IMR-90 (cell line): ENCODE results near the gene TNFRSF13B. TPM values are rescaled to one million over a fixed set of nuclear protein-coding genes. Genes with fewer than 3 reads are reported as not detected.
A peak's percentile ranks its signal among the peaks of the same experiment; 100 is the strongest.

ENCODE experiments used
- ATAC-seq: fragments of 200-7000 bp; cut with Tn5 transposase; 2 replicates; pipeline ENCODE4 v1.9.1; 2020; ENCODE audit warnings: low read depth, mild to moderate bottlenecking, moderate library complexity
- BruUV-seq: library from RNA; stranded (reverse); fragments of 400-500 nt; replicated peaks from 2 replicates; lab custom pipeline; 2021; lab: Mats Ljungman, UMichigan
- CTCF ChIA-PET: fragments of 300-600 bp; formaldehyde crosslinking; extraction: SDS; loops from one replicate; lab custom pipeline; 2021; ENCODE audit warnings: antibody characterized with exemption; lab: Yijun Ruan, JAX
- POLR2A ChIA-PET: fragments of 300-600 bp; sonication (Branson Sonifier 250); formaldehyde crosslinking; loops from one replicate; lab custom pipeline; 2022; ENCODE audit warnings: antibody characterized with exemption; ENCODE audit not compliant: unreplicated experiment; lab: Charles Lee
- DNase-seq: peaks from one replicate; pipeline ENCODE4 v3.0.0; 2013
- H2AFZ ChIP-seq: replicated peaks from 2 replicates; pipeline ENCODE3; 2013; ENCODE audit warnings: low read length, mild to moderate bottlenecking; ENCODE audit not compliant: poor library complexity
- H2AK5ac ChIP-seq: 2 replicates; pipeline ENCODE4 v1.6.1; 2013; ENCODE audit warnings: low read depth, low read length, inconsistent platforms
- H2AK9ac ChIP-seq: replicated peaks from 2 replicates; pipeline ENCODE3; 2013; ENCODE audit warnings: mild to moderate bottlenecking, low read depth, low read length, moderate library complexity; ENCODE audit not compliant: poor library complexity
- H2BK120ac ChIP-seq: 2 replicates; pipeline ENCODE4 v1.6.1; 2013; ENCODE audit warnings: low read depth, low read length, inconsistent platforms
- H2BK15ac ChIP-seq: 3 replicates; pipeline ENCODE4 v1.6.1; 2013; ENCODE audit warnings: low read depth, low read length, inconsistent platforms
- H2BK20ac ChIP-seq: 2 replicates; pipeline ENCODE4 v1.6.1; 2013; ENCODE audit warnings: low read depth, mild to moderate bottlenecking, inconsistent platforms, low read length, moderate library complexity
- H2BK5ac ChIP-seq: 2 replicates; pipeline ENCODE4 v1.6.1; 2013; ENCODE audit warnings: mild to moderate bottlenecking, low read depth, low read length, inconsistent platforms; ENCODE audit not compliant: poor library complexity, severe bottlenecking
- H3K14ac ChIP-seq: replicated peaks from 2 replicates; pipeline ENCODE4 v1.6.1; 2013; ENCODE audit warnings: low read depth, low read length, inconsistent platforms
- H3K18ac ChIP-seq: 2 replicates; pipeline ENCODE4 v1.6.1; 2013; ENCODE audit warnings: low read depth, low read length, control low read depth
- H3K23ac ChIP-seq: 2 replicates; pipeline ENCODE4 v1.6.1; 2013; ENCODE audit warnings: low read depth, low read length, inconsistent platforms
- H3K27ac ChIP-seq: 2 replicates; pipeline ENCODE4 v1.5.1; 2013; ENCODE audit warnings: mild to moderate bottlenecking, control low read depth, low read length; ENCODE audit not compliant: insufficient read depth
- H3K27me3 ChIP-seq: 2 replicates; pipeline ENCODE4 v1.6.1; 2013; ENCODE audit warnings: low read length; ENCODE audit not compliant: control insufficient read depth, insufficient read depth
- H3K36me3 ChIP-seq: 2 replicates; pipeline ENCODE4 v1.6.1; 2013; ENCODE audit warnings: low read length, mixed read lengths; ENCODE audit not compliant: control insufficient read depth, insufficient read depth
- H3K4ac ChIP-seq: 2 replicates; pipeline ENCODE4 v1.6.1; 2013; ENCODE audit warnings: low read depth, low read length, inconsistent platforms
- H3K4me1 ChIP-seq: 2 replicates; pipeline ENCODE4 v1.6.1; 2013; ENCODE audit warnings: low read length, mixed read lengths; ENCODE audit not compliant: control insufficient read depth, insufficient read depth
- H3K4me2 ChIP-seq: 2 replicates; pipeline ENCODE4 v1.6.1; 2013; ENCODE audit warnings: low read depth, mild to moderate bottlenecking, control low read depth, low read length, moderate library complexity
- H3K4me3 ChIP-seq: 2 replicates; pipeline ENCODE4 v1.5.1; 2013; ENCODE audit warnings: low read depth, mild to moderate bottlenecking, control low read depth, low read length, moderate library complexity; ENCODE audit not compliant: insufficient read depth
- H3K56ac ChIP-seq: 2 replicates; pipeline ENCODE4 v1.6.1; 2013; ENCODE audit warnings: low read length, inconsistent platforms; ENCODE audit not compliant: insufficient read depth; ENCODE audit errors: extremely low read depth
- H3K79me1 ChIP-seq, 2 experiments: 2 replicates each; pipeline ENCODE4 v1.6.1; 2013; ENCODE audit warnings: low read length in 2 of 2, inconsistent platforms in 1 of 2, low read depth in 1 of 2
- H3K9ac ChIP-seq: 2 replicates; pipeline ENCODE4 v1.6.1; 2013; ENCODE audit warnings: low read depth, low read length, control low read depth
- H3K9me1 ChIP-seq: 2 replicates; pipeline ENCODE4 v1.6.1; 2013; ENCODE audit warnings: low read length, inconsistent platforms; ENCODE audit not compliant: insufficient read depth
- H3K9me3 ChIP-seq: 2 replicates; pipeline ENCODE4 v1.6.1; 2013; ENCODE audit warnings: low read length; ENCODE audit not compliant: control insufficient read depth, insufficient read depth
- H4K20me1 ChIP-seq: 2 replicates; pipeline ENCODE4 v1.6.1; 2013; ENCODE audit warnings: low read length, inconsistent platforms; ENCODE audit not compliant: insufficient read depth
- H4K5ac ChIP-seq: 2 replicates; pipeline ENCODE4 v1.6.1; 2013; ENCODE audit warnings: mild to moderate bottlenecking, low read depth, low read length, control low read depth
- H4K8ac ChIP-seq, 2 experiments: 2 replicates each; pipeline ENCODE4 v1.6.1; 2013; ENCODE audit warnings: low read depth in 2 of 2, low read length in 2 of 2, control low read depth in 1 of 2, inconsistent platforms in 1 of 2
- H4K91ac ChIP-seq: 2 replicates; pipeline ENCODE4 v1.6.1; 2013; ENCODE audit warnings: low read depth, low read length, inconsistent platforms; ENCODE audit not compliant: insufficient read depth
- BHLHE40 ChIP-seq: fragments of 150-350 bp; IDR thresholded peaks from 2 replicates; pipeline ENCODE4 v1.6.1; 2016; ENCODE audit warnings: mild to moderate bottlenecking, low read depth, low read length
- CTCF ChIP-seq: conservative IDR thresholded peaks from 2 replicates; pipeline ENCODE4 v1.5.1; 2012; ENCODE audit warnings: mild to moderate bottlenecking, low read depth, low read length, improper control_type of control experiment
- FOS ChIP-seq: fragments of 150-350 bp; IDR thresholded peaks from 2 replicates; pipeline ENCODE4 v1.6.1; 2016; ENCODE audit warnings: low read depth, low read length
- MAZ ChIP-seq: IDR thresholded peaks from 2 replicates; pipeline ENCODE4 v1.6.1; 2012; ENCODE audit warnings: low read depth, mild to moderate bottlenecking, low read length, improper control_type of control experiment, moderate library complexity, borderline replicate concordance
- MXI1 ChIP-seq: IDR thresholded peaks from 2 replicates; pipeline ENCODE4 v1.6.1; 2012; ENCODE audit warnings: low read depth, mild to moderate bottlenecking, low read length, moderate library complexity, borderline replicate concordance
- NFE2L2 ChIP-seq: fragments of 150-350 bp; IDR thresholded peaks from 2 replicates; pipeline ENCODE4 v1.6.1; 2016; ENCODE audit warnings: low read depth, mild to moderate bottlenecking, low read length
- POLR2A ChIP-seq: IDR thresholded peaks from 2 replicates; pipeline ENCODE4 v1.6.1; 2012; ENCODE audit warnings: mild to moderate bottlenecking, low read depth, low read length
- RAD21 ChIP-seq: IDR thresholded peaks from 2 replicates; pipeline ENCODE4 v1.6.1; 2012; ENCODE audit warnings: low read length, improper control_type of control experiment
- RFX5 ChIP-seq: IDR thresholded peaks from 2 replicates; pipeline ENCODE4 v1.8.0; 2012; ENCODE audit warnings: low read depth, mild to moderate bottlenecking, low read length, moderate library complexity
- SMC3 ChIP-seq: fragments of 150-350 bp; IDR thresholded peaks from 2 replicates; pipeline ENCODE4 v1.6.1; 2016; ENCODE audit warnings: low read depth, mild to moderate bottlenecking, antibody characterized with exemption, low read length, moderate library complexity
- USF2 ChIP-seq: fragments of 150-350 bp; IDR thresholded peaks from 2 replicates; pipeline ENCODE4 v1.6.1; 2017; ENCODE audit warnings: mild to moderate bottlenecking, antibody characterized with exemption, low read length, low read depth
- WGBS, 2 experiments: methylation state at CpG; one replicate each; pipeline versions ENCODE4 v1.1.5 to v1.1.7; 2013; ENCODE audit warnings: missing lambda C conversion rate in 2 of 2; ENCODE audit not compliant: insufficient read length in 1 of 2; ENCODE audit errors: extremely low coverage in 2 of 2; 5-methylcytosine and 5-hydroxymethylcytosine counted together
- dilution Hi-C: fragments of 300-500 bp; cut with HindIII; formaldehyde crosslinking; loops from one replicate; pipeline ENCODE4 v1.14.3; 2018; ENCODE audit warnings: low sequenced_read_pairs; ENCODE audit not compliant: unreplicated experiment
- in situ Hi-C: fragments of 300-500 bp; cut with MboI; formaldehyde crosslinking; loops from 3 replicates; pipeline ENCODE4 v1.14.3; 2019; ENCODE audit warnings: low sequenced_read_pairs, inconsistent platforms, mixed read lengths
- intact Hi-C: fragments of 100-400 bp; cut with micrococcal nuclease; formaldehyde crosslinking; loops from 2 replicates; pipeline ENCODE4 v1.10.0; 2022
- polyA plus RNA-seq, 3 experiments: library from polyadenylated mRNA; depleted of rRNA; stranded (reverse); fragments of >200 nt; gene quantifications; 2 replicates each; pipeline ENCODE4 v1.2.3, GENCODE V29; 2012; ENCODE audit warnings: low replicate concordance in 1 of 3
- total RNA-seq: library from RNA; depleted of rRNA; stranded (reverse); fragments of >200 nt; gene quantifications from 2 replicates; pipeline ENCODE4 v1.2.3, GENCODE V29; 2012

The TNFRSF13B gene
- total and polyA plus RNA-seq, 2 of the 4 experiments (the other 2 are of a cell fraction) = not detected

- Histone ChIP-seq H4K8ac (no peak overlapping the region), H2AK9ac (peak overlapping the region; percentile 89), H3K56ac (no peak overlapping the region), H4K20me1 (peaks cover 3% of the 10 kb centered on the region; the same call in 1 of the 2 replicates), H3K4me2 (no peak overlapping the region), H4K91ac (no peak overlapping the region), H2BK20ac (no peak overlapping the region), H3K27me3 (peaks cover 10% of the 10 kb centered on the region), H3K4me3 (no peak overlapping the region), H3K36me3 (no peaks in the 10 kb centered on the region), H3K4ac (no peak overlapping the region), H2BK5ac (peak overlapping the region; percentile 82), H4K5ac (no peak overlapping the region), H3K18ac (no peak overlapping the region), H2AFZ (peak overlapping the region; percentile 84), H2AK5ac (0 out of 2 replicates have a peak overlapping the region, but pooled peaks have one; percentile 46), H2BK15ac (no peak overlapping the region), H3K4me1 (peaks cover 9% of the 10 kb centered on the region), H3K14ac (no peak overlapping the region), H3K9me3 (no peaks in the 10 kb centered on the region), H3K79me1 (no peaks in the 10 kb centered on the region), H2BK120ac (no peak overlapping the region), H3K27ac (no peak overlapping the region), H3K23ac (no peak overlapping the region), H3K9me1 (peaks cover 19% of the 10 kb centered on the region), H3K9ac (no peak overlapping the region)
- 0% methylated on average over 3 of the region's 16 CpGs; no CpG with 5 or more reads in 1 of the 2 experiments for WGBS, 2 experiments
- ChIA-PET POLR2A (interaction anchor here (0.5 kb wide), 1 partner anchor 17 kb away, joined by 3 read pairs; no protein-coding TSS in a partner anchor), CTCF (interaction anchor here (0.6 to 0.7 kb wide), 4 partner anchors 63 to 517 kb away, joined by 3 to 4 read pairs (median 3); no protein-coding TSS in a partner anchor)
- peak; percentile 97 for TF ChIP-seq MXI1
- peak; percentile 65 for TF ChIP-seq SMC3
- TF ChIP-seq FOS = no peak
- no peak for TF ChIP-seq USF2
- peak; percentile 74 for TF ChIP-seq CTCF
- no peak for TF ChIP-seq MAZ
- no peak for TF ChIP-seq NFE2L2
- TF ChIP-seq BHLHE40 = no peak
- TF ChIP-seq POLR2A = no peak
- TF ChIP-seq RAD21 = peak; percentile 67
- no peak for TF ChIP-seq RFX5
- peak; percentile 59 for ATAC-seq
- in situ Hi-C loops = no loop called here
- BruUV-seq = no TSS peak
- dilution Hi-C loops = no loop called here
- DNase-seq = peak; percentile 57
- intact Hi-C loops = loop anchor here (1.0 to 2.0 kb wide), 2 partner anchors 75 to 455 kb away; no protein-coding TSS in a partner anchor
Measured at GRCh38 chr17:16991349-16992009, 19.6 kb upstream of the TNFRSF13B start.
